ENCODE measurements around the gene TFPI2.
A peak's percentile ranks its signal among the peaks of the same experiment; 100 is the strongest.

Gene TFPI2

DNA sequence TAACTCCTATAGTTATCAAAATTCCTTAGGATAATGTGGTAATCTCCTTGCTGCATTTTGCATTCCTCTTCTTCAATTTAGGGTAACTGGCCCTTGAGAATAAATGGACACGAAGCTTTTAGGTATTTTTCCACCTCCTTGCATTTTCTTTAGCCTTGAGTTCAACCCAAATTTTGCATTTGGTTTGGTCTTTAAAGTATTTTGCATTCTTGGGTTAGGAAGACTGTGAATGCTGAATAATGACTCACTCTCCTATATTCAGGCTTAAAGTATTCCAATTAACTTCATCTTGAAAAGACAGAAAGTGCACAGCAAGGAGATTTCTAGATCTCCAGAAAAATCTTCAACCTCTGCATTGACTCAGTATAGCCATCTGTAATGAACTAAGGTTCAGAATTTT lies 47.3 kb downstream of the TFPI2 start:
- Histone ChIP-seq H3K4ac (ENCODE audit: low read depth, low read length) (no peak overlapping the region), H3K4me3 (ENCODE audit: low read length) (no peak overlapping the region), H3K9ac (ENCODE audit: low read length) (no peak overlapping the region), H3K18ac (ENCODE audit: low read length) (no peak overlapping the region), H3K79me2 (ENCODE audit: control insufficient read depth, insufficient read depth, low read length) (no peaks in the 10 kb centered on the region), H3K4me2 (ENCODE audit: low read length) (no peak overlapping the region), H4K8ac (ENCODE audit: low read depth, low read length) (no peak overlapping the region), H4K5ac (ENCODE audit: low read length) (no peak overlapping the region), H3K36me3 (ENCODE audit: control insufficient read depth, insufficient read depth, low read length) (no peaks in the 10 kb centered on the region), H3K23ac (ENCODE audit: low read length) (no peak overlapping the region), H2BK120ac (ENCODE audit: low read depth, low read length) (no peak overlapping the region), H3K27me3 (ENCODE audit: insufficient read depth, low read length, poor library complexity) (no peaks in the 10 kb centered on the region), H3K79me1 (ENCODE audit: low read length) (no peaks in the 10 kb centered on the region), H3K56ac (ENCODE audit: low read length) (no peak overlapping the region), H2BK5ac (ENCODE audit: low read length) (no peak overlapping the region), H2AK5ac (ENCODE audit: low read length) (no peak overlapping the region), H2BK15ac (replicated peaks; ENCODE audit: low read depth) (no peak overlapping the region), H3K27ac (ENCODE audit: low read depth, low read length) (no peak overlapping the region), H3K4me1 (ENCODE audit: control insufficient read depth, low read depth, low read length) (no peaks in the 10 kb centered on the region)
- DNase-seq: peak; percentile 1
- WGBS (ENCODE audit: extremely low coverage, insufficient coverage, low lambda C conversion rate): no CpG with 5 or more reads among the region's 1 CpG

DNA sequence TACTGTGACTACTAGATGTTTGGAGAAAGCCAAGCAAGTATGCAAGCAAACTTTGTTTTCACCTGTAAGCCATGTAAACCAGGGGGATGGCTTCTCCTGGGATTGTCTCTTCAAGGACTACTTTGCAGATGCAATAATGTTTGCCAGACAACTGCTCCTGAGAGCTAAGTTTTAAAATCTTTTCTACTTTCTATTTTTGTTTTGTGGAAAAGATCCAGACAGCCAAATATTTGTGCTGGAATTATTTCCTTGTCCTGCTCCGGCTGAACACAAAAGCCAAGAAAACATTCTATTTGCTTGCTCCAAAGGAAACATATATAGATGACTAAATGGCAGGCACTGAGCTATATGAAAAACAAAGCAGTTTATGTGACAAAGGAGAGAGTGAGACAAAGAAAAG lies 51.6 kb downstream of the TFPI2 start:
- Histone ChIP-seq H3K27ac (ENCODE audit: low read depth, low read length) (no peak overlapping the region), H3K56ac (ENCODE audit: low read length) (no peak overlapping the region), H2BK5ac (ENCODE audit: low read length) (no peak overlapping the region), H3K4me3 (ENCODE audit: low read length) (no peak overlapping the region), H3K27me3 (ENCODE audit: insufficient read depth, low read length, poor library complexity) (no peaks in the 10 kb centered on the region), H3K4me2 (ENCODE audit: low read length) (no peak overlapping the region), H4K8ac (ENCODE audit: low read depth, low read length) (no peak overlapping the region), H2AK5ac (ENCODE audit: low read length) (no peak overlapping the region), H4K5ac (ENCODE audit: low read length) (no peak overlapping the region), H2BK15ac (replicated peaks; ENCODE audit: low read depth) (no peak overlapping the region), H3K79me2 (ENCODE audit: control insufficient read depth, insufficient read depth, low read length) (no peaks in the 10 kb centered on the region), H3K36me3 (ENCODE audit: control insufficient read depth, insufficient read depth, low read length) (no peaks in the 10 kb centered on the region), H3K4ac (ENCODE audit: low read depth, low read length) (no peak overlapping the region), H3K9ac (ENCODE audit: low read length) (no peak overlapping the region), H3K18ac (ENCODE audit: low read length) (no peak overlapping the region), H3K4me1 (ENCODE audit: control insufficient read depth, low read depth, low read length) (no peaks in the 10 kb centered on the region), H3K23ac (ENCODE audit: low read length) (no peak overlapping the region), H3K79me1 (ENCODE audit: low read length) (no peaks in the 10 kb centered on the region), H2BK120ac (ENCODE audit: low read depth, low read length) (no peak overlapping the region)
- DNase-seq: no peak
- WGBS (ENCODE audit: extremely low coverage, insufficient coverage, low lambda C conversion rate): no CpG with 5 or more reads among the region's 1 CpG

DNA sequence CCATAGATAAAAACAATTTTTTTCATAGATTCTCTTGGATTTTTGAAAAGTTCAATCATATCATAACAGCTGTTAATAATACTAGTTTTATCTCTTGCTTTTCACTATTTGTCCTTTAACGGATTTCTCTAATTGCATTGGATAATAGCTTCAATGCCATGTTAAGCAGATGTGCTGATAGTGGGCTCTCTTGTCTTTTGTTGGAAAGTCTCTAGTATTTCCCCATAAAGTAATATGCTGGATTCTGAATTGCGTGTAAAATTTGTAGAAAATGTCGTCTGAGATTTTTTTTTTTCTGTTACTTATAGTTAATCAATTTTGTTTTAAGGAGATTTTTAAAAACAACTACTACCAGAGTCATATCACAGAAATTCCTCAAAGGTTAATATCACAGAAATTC lies 53.3 kb downstream of the TFPI2 start:
- H3K23ac ChIP-seq (ENCODE audit: low read length): no peak overlapping the region
- no peak overlapping the region for H4K5ac ChIP-seq (ENCODE audit: low read length)
- no peak overlapping the region for H2BK120ac ChIP-seq (ENCODE audit: low read depth, low read length)
- H3K36me3 ChIP-seq (ENCODE audit: control insufficient read depth, insufficient read depth, low read length): no peaks in the 10 kb centered on the region
- H3K4me2 ChIP-seq (ENCODE audit: low read length): no peak overlapping the region
- no peak overlapping the region for H3K27ac ChIP-seq (ENCODE audit: low read depth, low read length)
- H2BK15ac ChIP-seq (replicated peaks; ENCODE audit: low read depth): no peak overlapping the region
- no peaks in the 10 kb centered on the region for H3K79me2 ChIP-seq (ENCODE audit: control insufficient read depth, insufficient read depth, low read length)
- no peak overlapping the region for H3K18ac ChIP-seq (ENCODE audit: low read length)
- H3K4ac ChIP-seq (ENCODE audit: low read depth, low read length): no peak overlapping the region
- H2AK5ac ChIP-seq (ENCODE audit: low read length): no peak overlapping the region
- no peaks in the 10 kb centered on the region for H3K27me3 ChIP-seq (ENCODE audit: insufficient read depth, low read length, poor library complexity)
- H3K9ac ChIP-seq (ENCODE audit: low read length): no peak overlapping the region
- H3K56ac ChIP-seq (ENCODE audit: low read length): no peak overlapping the region
- no peak for DNase-seq
- no peaks in the 10 kb centered on the region for H3K4me1 ChIP-seq (ENCODE audit: control insufficient read depth, low read depth, low read length)
- no peak overlapping the region for H2BK5ac ChIP-seq (ENCODE audit: low read length)
- H3K4me3 ChIP-seq (ENCODE audit: low read length): no peak overlapping the region
- H3K79me1 ChIP-seq (ENCODE audit: low read length): no peaks in the 10 kb centered on the region
- no CpG with 5 or more reads among the region's 3 CpGs for WGBS (ENCODE audit: extremely low coverage, insufficient coverage, low lambda C conversion rate)
- no peak overlapping the region for H4K8ac ChIP-seq (ENCODE audit: low read depth, low read length)

DNA sequence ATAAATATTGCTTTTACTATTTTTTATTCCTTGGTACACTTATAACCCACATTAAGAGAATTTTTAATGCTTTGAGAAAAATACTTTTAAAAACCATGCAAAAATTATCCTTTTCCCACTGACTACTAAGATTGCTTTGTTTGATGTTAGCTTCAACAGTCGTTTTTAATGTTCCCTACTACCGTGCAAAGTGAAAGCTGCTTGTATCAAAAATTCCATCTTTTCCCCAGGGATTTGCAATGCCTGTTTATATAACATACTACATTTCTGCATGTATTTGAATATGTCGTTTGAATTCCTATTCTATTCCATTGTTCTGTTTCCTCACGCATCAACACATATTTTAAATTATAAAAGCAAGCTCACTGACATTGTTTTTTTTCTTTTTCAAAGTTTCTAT lies 54.4 kb downstream of the TFPI2 start:
- no peak overlapping the region for H2BK15ac ChIP-seq (replicated peaks; ENCODE audit: low read depth)
- no peak overlapping the region for H3K9ac ChIP-seq (ENCODE audit: low read length)
- H3K4me1 ChIP-seq (ENCODE audit: control insufficient read depth, low read depth, low read length): no peaks in the 10 kb centered on the region
- H3K79me1 ChIP-seq (ENCODE audit: low read length): no peaks in the 10 kb centered on the region
- H2BK120ac ChIP-seq (ENCODE audit: low read depth, low read length): no peak overlapping the region
- no peaks in the 10 kb centered on the region for H3K27me3 ChIP-seq (ENCODE audit: insufficient read depth, low read length, poor library complexity)
- H2BK5ac ChIP-seq (ENCODE audit: low read length): no peak overlapping the region
- no peaks in the 10 kb centered on the region for H3K36me3 ChIP-seq (ENCODE audit: control insufficient read depth, insufficient read depth, low read length)
- H2AK5ac ChIP-seq (ENCODE audit: low read length): no peak overlapping the region
- H3K18ac ChIP-seq (ENCODE audit: low read length): no peak overlapping the region
- no CpG with 5 or more reads among the region's 4 CpGs for WGBS (ENCODE audit: extremely low coverage, insufficient coverage, low lambda C conversion rate)
- H4K8ac ChIP-seq (ENCODE audit: low read depth, low read length): no peak overlapping the region
- H3K23ac ChIP-seq (ENCODE audit: low read length): no peak overlapping the region
- H3K4me2 ChIP-seq (ENCODE audit: low read length): no peak overlapping the region
- no peak overlapping the region for H3K56ac ChIP-seq (ENCODE audit: low read length)
- no peak overlapping the region for H3K4ac ChIP-seq (ENCODE audit: low read depth, low read length)
- no peak for DNase-seq
- H4K5ac ChIP-seq (ENCODE audit: low read length): no peak overlapping the region
- no peak overlapping the region for H3K4me3 ChIP-seq (ENCODE audit: low read length)
- no peaks in the 10 kb centered on the region for H3K79me2 ChIP-seq (ENCODE audit: control insufficient read depth, insufficient read depth, low read length)
- no peak overlapping the region for H3K27ac ChIP-seq (ENCODE audit: low read depth, low read length)

DNA sequence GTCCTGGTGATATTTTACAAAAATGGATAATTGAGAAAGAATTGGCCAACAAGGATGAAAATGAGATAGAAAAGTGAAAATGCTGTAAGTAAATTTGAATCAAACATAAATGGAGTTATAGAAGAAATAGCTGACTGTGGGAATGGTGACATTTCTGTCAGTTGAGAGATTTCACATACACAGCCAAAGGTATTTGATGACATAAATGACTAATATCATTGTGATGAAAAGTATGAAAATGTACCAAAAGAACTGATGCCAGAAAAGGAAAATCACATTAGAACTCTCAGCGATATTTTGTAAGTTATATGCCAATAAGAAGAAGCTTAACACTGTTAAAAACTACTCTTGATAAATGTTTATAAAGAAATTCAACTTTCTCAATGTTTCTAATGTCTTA lies 54.9 kb downstream of the TFPI2 start:
- no peak overlapping the region for H2BK5ac ChIP-seq (ENCODE audit: low read length)
- H2BK15ac ChIP-seq (replicated peaks; ENCODE audit: low read depth): no peak overlapping the region
- no peak overlapping the region for H3K27ac ChIP-seq (ENCODE audit: low read depth, low read length)
- no peaks in the 10 kb centered on the region for H3K36me3 ChIP-seq (ENCODE audit: control insufficient read depth, insufficient read depth, low read length)
- no peak overlapping the region for H2AK5ac ChIP-seq (ENCODE audit: low read length)
- H3K4me2 ChIP-seq (ENCODE audit: low read length): no peak overlapping the region
- no peak overlapping the region for H4K8ac ChIP-seq (ENCODE audit: low read depth, low read length)
- H3K9ac ChIP-seq (ENCODE audit: low read length): no peak overlapping the region
- no peak overlapping the region for H3K56ac ChIP-seq (ENCODE audit: low read length)
- H4K5ac ChIP-seq (ENCODE audit: low read length): no peak overlapping the region
- no peaks in the 10 kb centered on the region for H3K4me1 ChIP-seq (ENCODE audit: control insufficient read depth, low read depth, low read length)
- H3K23ac ChIP-seq (ENCODE audit: low read length): no peak overlapping the region
- no peak overlapping the region for H3K4me3 ChIP-seq (ENCODE audit: low read length)
- H3K79me1 ChIP-seq (ENCODE audit: low read length): no peaks in the 10 kb centered on the region
- no peak overlapping the region for H3K4ac ChIP-seq (ENCODE audit: low read depth, low read length)
- WGBS (ENCODE audit: extremely low coverage, insufficient coverage, low lambda C conversion rate): no CpG with 5 or more reads among the region's 1 CpG
- no peaks in the 10 kb centered on the region for H3K27me3 ChIP-seq (ENCODE audit: insufficient read depth, low read length, poor library complexity)
- H3K79me2 ChIP-seq (ENCODE audit: control insufficient read depth, insufficient read depth, low read length): no peaks in the 10 kb centered on the region
- DNase-seq: no peak
- H3K18ac ChIP-seq (ENCODE audit: low read length): no peak overlapping the region
- no peak overlapping the region for H2BK120ac ChIP-seq (ENCODE audit: low read depth, low read length)
